HG03025 (cell line): Measurements from ENCODE around the gene ARHGAP24.
"Not testable (repeated sequence)": the region's sequence is repeated elsewhere in the genome, so short reads cannot be mapped to it uniquely, and the experiment has no call there.

ENCODE experiments used
- ATAC-seq: cut with Tn5 transposase; IDR thresholded peaks from one replicate; pipeline ENCODE4 v1.9.1; 2021; ENCODE audit warnings: mild to moderate bottlenecking, moderate library complexity; ENCODE audit not compliant: unreplicated experiment, low FRiP score

The ARHGAP24 gene

DNA sequence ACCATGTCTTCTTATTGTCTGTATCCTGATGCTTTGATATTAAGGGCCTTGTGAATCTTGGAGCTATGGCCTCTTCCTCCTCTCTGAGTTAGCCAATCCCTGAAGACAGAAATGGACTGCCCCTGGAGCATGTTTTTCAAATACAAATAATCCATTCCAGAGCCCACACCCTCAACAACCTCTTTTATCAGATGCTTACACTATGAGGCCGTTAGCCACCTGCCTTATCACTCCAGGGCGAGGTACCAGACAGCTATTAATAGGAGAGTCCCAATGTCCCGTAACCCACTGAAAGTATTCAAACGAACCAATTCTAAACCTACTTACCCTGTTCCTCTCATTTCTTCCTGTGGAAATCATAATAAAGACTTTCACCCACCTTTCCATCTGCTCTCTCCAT is 165.0 kb downstream of the ARHGAP24 start:
- no peak for ATAC-seq

DNA sequence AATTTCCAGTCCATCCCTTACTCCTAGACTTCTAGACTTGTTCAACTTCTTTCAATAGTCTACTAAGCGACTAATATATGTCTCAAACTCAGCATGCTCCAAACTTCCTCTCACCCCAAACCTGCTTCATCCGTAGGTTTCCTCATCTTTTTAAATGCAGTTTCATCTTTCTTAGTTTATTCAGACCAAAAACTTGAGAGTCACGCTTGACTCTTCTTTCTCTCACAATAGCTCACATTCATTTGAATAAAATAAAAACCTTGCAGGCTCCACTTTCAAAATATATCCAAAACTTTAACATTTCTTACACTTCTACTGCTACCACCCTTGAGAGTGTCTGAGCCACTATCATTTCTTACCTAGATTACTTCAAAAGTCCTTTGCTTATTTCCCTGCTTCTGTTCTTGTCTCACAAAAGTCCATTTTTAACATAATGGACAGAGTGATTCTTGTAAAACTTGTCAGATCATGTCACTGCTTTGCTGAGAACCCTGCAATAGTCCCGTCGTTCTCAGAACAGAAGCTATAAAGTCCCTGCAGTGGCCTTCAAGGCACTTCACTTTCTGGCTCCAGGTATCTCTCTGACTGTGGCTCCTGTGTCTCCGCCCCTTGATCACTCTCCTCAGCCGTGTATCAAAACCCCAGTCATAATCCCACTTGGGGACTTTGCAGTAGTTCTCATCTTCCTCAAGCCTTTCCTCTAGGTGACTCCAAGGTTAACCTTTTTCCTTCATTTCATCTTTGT is 167.6 kb downstream of the ARHGAP24 start:
- ATAC-seq = peak; percentile 68

DNA sequence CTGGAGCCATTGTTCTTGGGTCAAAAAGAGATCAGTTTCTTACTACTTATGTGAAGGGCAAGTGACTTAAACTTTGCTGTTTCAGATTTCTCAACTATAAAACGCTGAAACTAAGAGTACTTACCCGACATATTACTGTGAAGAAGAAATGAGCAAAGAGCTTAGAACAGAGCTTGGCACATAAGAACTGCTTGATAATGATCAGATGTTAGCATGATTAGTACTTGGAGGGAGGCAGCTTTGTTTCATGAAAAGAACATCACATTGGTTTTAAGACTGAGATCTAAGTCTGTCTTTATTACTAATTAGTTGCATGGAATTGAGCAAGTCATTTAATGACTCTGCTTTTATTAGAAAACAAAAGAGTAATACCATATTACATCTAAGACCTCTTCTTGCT is 169.1 kb downstream of the ARHGAP24 start:
- no peak for ATAC-seq

- no peak for ATAC-seq
These were observed 176.0 kb downstream of the ARHGAP24 start for GRCh38 chr4:85650908-85651307.

DNA sequence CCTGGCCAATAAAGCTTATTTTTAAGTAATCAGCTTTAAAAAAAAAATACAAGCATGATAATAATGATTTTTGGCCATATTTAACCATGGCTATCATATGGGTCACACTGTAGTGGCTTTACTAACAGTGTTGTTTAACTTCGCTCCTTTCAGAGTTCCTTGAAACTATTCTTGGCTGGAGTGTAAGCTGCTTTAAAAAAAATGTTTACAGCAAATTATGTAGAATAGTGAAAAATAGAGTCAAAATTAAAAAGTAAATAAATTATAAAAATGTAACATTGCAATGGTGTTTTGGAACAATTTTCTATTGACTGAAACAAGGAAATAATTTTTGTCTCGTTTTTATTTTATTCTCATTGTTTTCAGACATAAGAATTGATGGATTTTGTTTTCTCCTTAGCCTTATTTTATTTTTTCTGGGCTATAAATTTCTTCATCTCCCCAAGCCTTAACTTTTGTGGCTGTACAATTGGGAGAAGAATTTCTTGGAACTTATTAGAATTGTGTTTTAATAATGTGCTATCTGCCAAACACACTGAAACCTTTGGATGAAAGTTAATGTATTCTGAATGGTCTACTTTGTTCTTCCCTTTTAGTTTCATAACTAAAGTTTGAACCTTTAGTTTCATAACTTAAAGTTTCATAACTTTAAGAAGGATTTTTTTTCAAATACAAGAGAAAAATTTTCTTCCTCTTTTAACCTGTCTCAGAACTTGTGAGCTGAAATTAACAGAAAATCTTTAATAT is 182.0 kb downstream of the ARHGAP24 start:
- no peak for ATAC-seq

- no peak for ATAC-seq
These were observed 184.0 kb downstream of the ARHGAP24 start for GRCh38 chr4:85658766-85659439.

DNA sequence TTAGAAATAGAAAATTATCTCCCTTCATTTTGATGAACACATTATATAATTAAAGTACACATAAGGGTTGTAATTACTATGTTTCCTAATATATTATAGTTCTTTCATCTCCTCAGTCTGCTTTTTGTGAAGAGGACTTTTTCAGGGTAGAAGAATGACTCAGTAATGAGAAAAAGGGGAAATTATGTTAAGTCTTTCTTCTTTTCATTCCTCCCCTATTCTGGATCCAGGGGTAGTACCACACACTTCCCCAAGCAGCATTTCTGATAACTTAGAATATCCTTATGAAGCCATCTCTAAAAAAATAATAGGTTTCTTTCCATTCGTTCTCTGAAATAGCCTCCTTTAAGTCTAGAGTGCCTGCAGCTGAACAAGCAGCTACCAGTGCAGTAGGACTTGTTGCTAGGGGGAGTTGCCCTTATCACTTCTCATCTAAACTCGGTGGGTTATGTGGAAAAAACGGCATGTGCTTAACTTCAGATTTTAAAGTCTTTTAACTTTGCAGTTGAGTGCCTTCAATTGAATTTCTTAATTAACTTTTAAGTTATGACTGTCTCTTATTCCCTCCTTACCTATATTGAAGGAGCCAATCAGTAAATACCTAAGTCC is 184.8 kb downstream of the ARHGAP24 start:
- ATAC-seq = no peak

GRCh38 chr4:85666625-85667024 is 191.7 kb downstream of the ARHGAP24 start:
- not testable (repeated sequence) for ATAC-seq

GRCh38 chr4:85669204-85669603 is 194.3 kb downstream of the ARHGAP24 start:
- no peak for ATAC-seq

DNA sequence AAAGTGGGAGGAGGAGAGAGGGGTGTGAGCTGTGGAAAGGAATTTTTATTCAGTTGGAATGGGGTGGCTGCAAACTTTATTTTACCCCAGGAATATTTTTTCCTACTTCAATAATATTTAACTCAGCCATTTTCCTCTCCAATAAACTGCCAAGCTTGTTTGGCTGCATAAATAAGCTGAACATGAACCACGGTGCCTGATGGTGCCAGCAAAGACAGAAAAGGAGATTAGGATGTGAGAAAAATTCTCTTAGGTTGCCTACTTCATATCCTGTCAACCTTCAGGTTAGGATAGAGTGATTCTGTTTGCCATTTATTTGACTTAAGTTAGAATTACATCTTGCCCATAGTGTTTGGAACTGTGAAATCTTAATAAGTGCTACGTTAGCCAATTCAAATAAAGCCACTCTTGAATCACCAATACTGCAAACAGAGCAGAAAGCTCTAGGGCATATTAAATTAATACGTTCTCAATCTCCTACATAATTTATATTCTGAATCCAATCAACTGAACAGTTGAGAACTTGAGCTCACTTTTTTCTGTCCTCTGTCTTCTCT is 195.1 kb downstream of the ARHGAP24 start:
- ATAC-seq = no peak

GRCh38 chr4:85671120-85671519 is 196.2 kb downstream of the ARHGAP24 start:
- no peak for ATAC-seq

DNA sequence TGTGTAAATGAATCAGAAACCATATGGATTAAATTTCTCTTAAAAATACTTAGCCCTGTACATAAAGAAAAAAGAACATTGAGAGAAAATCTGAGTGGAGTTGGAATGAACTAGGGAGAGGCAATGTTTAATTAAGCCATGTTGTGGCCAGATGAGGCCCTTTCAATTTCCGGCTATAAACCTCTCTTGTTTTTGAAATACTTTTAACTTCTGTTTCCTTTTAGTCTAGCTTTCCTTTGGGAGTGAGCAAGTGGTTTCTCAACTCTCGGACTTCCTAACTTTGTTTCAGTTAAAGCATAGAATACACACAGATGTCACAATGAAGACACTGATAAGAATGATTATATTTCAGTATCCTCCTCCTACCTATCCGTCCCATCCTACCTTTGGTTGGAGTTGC is 197.2 kb downstream of the ARHGAP24 start:
- ATAC-seq = no peak

- ATAC-seq = no peak
These were observed 198.0 kb downstream of the ARHGAP24 start for GRCh38 chr4:85672959-85673358.

DNA sequence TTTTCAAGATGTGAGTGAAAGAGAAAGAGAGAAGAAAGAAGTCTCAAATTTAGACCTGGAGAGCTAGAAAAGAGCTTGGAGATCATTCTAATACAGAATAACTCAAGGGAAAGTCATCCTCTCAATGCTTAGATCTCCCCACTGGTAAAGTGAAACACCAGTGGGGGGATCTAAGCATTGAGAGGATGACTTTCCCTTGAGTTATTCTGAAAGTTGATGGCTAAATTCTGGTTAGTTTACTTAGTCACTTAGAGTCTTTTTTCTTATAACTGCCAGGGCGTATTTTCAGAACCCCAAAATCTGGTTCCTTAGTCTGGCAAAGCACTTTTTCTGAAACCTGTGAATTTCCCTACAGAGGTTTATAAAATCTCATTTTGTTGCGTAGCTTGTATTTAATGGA is 198.6 kb downstream of the ARHGAP24 start:
- ATAC-seq = no peak

- no peak for ATAC-seq
These were observed 200.4 kb downstream of the ARHGAP24 start for GRCh38 chr4:85675076-85676049.

GRCh38 chr4:85676050-85676425 is 201.1 kb downstream of the ARHGAP24 start:
- ATAC-seq = no peak

DNA sequence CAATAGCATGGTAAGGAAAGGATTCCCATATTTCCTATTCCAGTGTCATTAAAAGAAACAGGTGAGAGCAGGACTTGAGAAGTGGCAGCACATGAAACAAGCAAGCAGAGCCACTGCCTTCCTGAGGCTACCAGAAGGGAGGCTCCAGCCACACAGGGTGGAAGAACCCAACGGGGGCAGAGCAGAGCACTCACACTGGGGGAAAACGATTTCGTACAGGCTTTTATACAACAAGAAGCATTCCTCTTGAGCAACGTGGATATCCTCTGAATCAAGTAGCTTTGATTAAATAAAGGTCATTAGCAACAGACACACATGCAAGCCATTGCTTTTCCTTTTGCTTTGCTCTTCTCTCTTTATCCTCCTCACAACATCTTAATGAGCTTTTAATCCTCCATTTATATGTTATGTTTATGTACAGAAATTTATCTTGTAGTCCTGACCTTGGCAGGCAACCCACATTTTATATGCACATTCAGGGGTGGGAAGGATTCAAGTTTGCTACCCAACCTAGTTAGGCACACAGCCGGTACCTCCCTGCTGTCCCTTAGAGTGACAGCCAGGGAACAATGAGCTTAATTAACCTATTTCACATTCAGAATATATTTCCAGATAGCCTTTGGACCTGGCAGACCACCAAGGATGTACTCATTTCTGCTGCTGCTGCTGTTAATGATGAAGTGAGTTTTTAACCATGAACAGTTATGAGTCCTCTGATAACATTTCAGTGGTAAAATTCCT is 202.1 kb downstream of the ARHGAP24 start:
- no peak for ATAC-seq

- no peak for ATAC-seq
These were observed 206.3 kb downstream of the ARHGAP24 start for GRCh38 chr4:85681221-85681657.

GRCh38 chr4:85681921-85682320 is 207.0 kb downstream of the ARHGAP24 start:
- no peak for ATAC-seq
